GM21447 (cell line): Measurements from ENCODE around the gene PIK3R5.

Experiments
- ATAC-seq: cut with Tn5 transposase; IDR thresholded peaks from one replicate; pipeline ENCODE4 v1.9.1; 2021; ENCODE audit not compliant: unreplicated experiment

The PIK3R5 gene

DNA sequence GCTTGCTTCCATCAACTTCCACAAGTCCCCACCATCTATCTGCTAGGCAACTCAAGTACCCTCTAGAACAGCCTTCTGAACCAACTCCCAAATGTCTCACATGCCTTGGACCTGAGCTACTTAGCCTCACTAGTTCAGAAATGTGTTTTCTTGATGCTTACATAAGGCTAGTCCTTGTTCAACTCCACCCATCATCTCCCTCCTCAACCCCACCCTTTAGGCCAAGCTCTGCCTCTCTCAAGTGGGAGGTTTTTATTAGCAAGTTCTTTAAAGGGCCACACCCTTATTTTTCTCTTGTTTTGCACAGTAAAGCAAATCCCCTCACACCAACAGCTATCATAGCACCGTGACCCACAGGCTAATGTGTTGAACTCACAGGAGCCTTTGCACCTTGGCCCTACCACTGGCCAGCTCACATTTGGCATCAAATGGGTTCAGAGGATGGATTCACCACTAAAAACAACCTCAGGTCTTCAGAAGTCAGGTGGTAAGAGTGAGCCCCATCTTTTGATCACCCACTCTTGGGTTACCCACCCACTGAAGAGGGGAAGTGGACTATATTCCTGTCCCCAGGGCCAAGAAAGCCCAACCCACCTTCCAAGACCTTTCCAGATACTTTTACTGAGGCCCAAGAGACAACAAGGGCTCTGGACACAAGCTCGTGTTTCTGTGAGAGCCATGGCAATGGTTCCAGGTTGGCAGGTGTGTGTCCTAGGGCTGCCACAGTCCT lies 12.2 kb downstream of the PIK3R5 start:
- no peak for ATAC-seq

DNA sequence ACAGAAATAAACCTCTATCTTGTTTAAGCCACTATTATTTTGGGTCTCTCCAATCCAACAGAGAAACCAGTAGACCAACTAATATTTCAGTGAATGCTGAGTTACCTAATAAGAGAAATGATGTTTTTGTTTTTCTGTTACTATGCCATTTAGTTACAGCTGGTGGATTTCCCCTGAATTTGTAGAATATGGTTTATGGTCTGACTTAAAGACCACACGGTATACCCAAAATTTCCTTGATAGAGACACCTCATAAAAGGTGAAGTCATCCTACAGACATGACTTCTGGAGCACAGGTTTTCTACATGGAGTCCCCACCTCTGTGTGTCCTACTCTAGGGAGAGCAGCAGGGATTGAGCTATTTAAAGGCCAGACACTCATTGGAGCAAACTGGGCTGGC lies 13.3 kb downstream of the PIK3R5 start:
- ATAC-seq, result no peak

DNA sequence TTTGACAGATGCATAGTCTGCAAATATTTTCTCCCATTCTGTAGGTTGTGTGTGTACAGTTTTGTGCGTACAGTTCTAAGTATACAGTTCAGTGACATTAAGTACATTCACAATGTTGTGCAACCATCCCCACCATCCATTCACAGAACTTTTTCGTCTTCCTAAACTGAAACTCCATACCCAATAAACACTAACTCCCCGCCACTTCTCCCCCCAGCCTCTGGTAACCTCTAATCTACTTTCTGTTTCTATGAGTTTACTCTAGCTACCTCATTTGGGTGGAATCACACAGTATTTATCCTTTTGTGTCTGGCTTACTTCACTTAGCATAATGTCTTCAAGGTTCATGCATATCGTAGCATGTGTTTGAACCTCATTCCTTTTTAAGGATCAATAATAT lies 14.3 kb downstream of the PIK3R5 start:
- ATAC-seq, result no peak

DNA sequence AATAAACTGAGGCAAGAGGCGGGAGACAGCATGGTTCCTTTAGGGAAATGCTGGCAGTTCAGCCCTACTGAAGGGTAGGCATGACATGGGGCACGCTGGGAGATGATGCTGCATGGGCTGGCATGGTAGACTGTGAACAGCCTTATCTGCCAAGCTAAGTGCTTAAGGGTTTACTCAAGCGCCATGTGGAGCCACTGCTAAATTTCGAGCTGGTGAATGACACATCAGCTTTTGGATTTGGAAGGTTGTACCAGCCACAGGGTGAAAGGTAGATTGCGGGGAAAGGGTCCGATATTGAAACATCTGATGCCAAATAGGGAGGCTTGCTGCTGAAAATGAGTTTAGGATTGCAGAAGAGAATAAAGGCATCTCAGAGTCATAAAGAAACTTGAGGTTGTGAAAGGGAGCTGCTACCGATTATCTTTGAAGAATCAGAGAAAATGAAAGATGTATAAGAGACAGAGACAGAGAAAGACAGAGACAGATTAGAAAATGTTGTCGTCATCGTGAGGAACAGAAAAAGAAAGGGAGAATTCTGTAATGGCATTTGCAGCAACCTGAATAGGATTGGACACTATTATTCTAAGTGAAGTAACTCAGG lies 16.3 kb downstream of the PIK3R5 start:
- ATAC-seq, result no peak

DNA sequence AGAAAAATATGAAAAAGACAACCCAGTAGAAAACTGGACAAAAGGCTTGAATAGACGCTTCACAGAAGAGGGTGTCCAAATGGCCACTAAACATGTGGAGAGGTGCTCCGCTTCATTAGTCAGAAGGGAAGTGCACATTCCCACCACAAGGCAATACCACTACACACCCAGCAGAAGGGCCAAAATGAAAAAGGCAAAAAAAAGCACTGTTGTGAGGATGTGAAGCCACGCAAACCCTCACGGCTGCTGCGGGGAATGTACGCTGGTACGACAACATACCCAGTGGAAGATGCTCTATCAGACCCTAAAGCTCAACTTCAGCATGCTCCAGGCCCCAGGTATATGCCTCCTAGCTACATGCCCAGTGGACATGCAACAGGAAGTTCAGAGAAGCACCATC lies 17.0 kb downstream of the PIK3R5 start:
- ATAC-seq, result no peak

DNA sequence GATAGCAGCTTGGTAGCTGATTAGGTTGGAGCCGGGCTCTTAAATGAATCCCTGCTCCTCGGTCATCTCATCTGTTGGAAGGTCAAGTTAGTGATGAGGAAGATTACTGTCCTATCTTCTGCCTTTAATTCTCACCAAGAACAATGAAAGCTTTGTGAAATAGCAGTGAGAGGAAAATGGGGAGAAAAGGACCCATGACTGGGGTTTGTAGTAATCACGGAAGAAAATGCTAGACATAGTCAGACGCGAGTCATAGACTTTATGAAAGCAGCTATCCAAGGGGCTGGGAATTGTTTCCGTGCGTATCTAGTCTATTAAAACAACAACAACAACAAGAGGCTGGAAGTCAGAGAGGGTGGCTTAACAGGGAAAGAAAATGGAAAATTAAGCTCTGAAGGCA lies 18.3 kb downstream of the PIK3R5 start:
- ATAC-seq, result no peak

GRCh38 chr17:8946476-8946875 lies 19.0 kb downstream of the PIK3R5 start:
- no peak for ATAC-seq

- no peak for ATAC-seq
These were observed 19.4 kb downstream of the PIK3R5 start for GRCh38 chr17:8946071-8946470.

GRCh38 chr17:8944748-8945147 lies 20.8 kb downstream of the PIK3R5 start:
- ATAC-seq, result no peak

DNA sequence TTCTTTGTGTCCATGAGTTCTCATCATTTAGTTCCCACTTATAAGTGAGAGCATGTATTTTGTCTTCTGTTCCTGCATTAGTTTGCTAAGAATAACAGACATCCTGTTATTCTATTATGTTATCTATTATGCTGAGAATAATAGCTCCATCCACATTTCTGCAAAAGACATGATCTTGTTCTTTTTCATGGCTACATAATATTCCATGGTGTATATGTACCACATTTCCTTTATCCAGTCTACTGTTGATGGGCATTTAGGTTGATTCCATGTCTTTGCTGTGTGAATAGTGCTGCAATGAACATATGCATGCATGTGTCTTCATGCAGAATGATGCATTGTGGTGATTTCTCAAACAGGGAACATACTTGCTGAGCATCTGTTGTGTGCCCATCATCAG lies 21.4 kb downstream of the PIK3R5 start:
- no peak for ATAC-seq

GRCh38 chr17:8941980-8942622 lies 23.4 kb downstream of the PIK3R5 start:
- ATAC-seq, result peak; percentile 11

DNA sequence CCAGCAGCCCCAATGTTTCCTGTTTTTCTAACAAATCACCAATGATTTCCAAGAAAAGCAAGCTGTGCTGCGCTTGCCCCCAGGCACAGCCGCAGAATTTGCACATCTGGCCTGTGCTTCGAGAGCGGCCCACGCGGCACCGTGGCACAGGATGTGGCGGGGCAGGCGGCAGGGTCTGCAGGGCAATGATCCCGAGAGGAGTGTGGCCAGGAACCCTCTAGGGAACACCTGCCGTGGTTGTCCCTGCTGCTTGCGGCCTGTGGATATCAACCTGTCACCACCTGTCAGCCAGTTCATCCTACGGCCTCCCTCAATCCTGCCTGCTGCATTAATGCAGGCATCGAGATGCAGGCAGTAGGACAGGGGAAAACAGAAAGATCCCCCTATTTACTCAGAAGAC lies 24.0 kb downstream of the PIK3R5 start:
- ATAC-seq, result peak; percentile 42

- ATAC-seq, result peak; percentile 21
These were observed 24.5 kb downstream of the PIK3R5 start for GRCh38 chr17:8940866-8941471.

DNA sequence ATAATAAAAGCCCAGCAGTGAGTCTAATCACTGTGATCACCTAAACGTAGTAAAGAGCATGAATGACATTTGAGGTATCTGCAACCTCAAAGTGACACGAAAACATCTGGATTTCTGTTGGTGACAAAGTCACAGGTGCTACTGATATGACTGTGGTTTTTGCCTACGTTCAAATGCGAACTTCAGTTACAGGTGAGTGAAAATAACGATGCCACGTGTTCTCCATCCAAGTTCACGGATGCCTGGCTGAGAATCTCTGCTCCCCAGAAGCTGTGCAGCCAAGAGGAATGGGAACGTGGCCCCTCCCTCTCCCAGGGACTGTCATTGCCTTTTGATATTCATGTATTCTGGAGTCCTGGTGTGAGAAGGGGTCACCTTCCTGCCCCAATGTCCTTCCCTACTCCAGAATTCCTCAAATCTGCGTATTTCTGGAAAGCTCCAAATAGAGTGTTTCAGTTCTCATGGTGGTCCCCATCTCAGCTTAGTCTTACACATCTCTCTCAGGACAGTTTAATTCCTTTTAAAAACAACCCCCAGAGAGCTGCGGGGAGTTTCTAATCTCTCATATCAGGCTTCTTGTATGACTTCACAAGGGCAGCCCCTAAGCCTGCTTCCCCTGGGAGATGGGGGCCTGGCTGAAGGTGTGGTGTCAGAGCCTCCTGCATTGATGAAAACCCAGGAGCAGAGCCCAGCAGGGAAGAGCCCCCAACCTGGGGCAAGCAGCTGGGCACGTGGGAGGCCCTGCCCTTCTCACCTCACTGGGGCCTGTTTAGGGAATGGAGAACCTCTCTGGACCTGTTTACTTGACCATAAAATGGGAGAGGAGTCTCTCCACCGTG lies 25.8 kb downstream of the PIK3R5 start:
- peak; percentile 37 for ATAC-seq

- no peak for ATAC-seq
These were observed 26.6 kb downstream of the PIK3R5 start for GRCh38 chr17:8938933-8939332.

- ATAC-seq, result peak; percentile 54
These were observed 30.3 kb downstream of the PIK3R5 start for GRCh38 chr17:8935191-8935590.

DNA sequence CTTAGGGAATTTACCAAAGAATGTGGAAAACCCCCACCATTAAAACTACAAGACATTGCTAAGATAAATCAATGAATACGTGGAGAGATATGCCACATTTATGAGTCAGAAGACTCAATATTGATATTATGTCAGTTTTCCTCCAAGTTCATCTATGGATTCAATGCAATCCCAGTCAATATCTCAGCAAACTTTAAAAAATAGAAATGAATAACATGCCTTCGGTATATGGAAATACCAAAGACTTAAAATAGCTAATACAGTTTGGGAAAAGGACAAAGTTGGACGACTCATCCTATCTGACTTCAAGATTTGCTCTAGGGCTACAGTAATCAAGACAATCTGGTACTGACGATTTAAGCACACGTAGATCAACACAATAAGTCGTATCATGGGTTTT lies 31.2 kb downstream of the PIK3R5 start:
- ATAC-seq, result no peak

GRCh38 chr17:8930649-8931048 lies 34.9 kb downstream of the PIK3R5 start:
- ATAC-seq, result no peak

GRCh38 chr17:8928347-8928746 lies 37.2 kb downstream of the PIK3R5 start:
- no peak for ATAC-seq

DNA sequence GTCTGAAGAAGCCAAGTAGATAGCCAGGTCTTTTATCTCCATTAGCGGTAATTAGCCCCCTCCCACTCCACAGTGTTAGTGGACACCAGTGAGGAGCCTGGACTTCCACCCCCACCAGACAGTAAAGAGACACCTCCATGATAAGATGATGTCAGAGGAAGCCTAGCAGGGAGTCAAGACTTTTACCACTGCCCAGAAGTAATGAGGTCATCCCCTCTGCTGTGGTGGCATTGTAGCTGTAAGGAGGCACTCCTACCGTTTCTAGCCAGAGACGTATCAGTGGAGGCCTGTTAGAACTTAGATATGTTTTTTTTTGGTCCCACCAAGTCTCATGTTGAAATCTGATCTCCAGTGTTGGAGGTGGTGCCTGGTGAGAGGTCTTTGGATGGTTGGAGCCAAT lies 38.1 kb downstream of the PIK3R5 start:
- ATAC-seq, result no peak

DNA sequence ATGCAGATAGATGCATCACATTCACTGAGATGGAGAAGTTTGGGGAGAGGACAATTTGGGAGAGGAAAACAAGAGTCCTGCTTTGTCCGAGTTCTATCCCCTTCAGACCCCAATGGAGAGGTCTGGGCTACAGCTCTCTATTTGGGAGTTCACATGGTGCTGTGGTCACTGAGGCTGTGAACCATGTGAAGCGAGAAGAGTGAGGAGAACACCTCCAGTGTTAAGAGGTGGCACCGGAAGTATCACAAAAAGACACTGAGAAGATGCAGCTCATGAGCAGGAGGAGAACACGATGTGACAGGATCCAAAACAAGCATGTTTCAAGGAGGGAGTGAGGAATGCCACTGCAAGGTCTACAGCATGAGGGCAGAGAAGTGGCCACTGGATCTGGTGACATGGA lies 39.7 kb downstream of the PIK3R5 start:
- ATAC-seq, result no peak
